ENCODE data around the gene AOC2. TPM values are rescaled to one million over a fixed set of nuclear protein-coding genes. Genes with fewer than 3 reads are reported as not detected.

Gene AOC2
- total and polyA plus RNA-seq, 10 of the 15 experiments (the other 5 are each of a cell fraction or from before 2014, with no cell fraction given), result 0.08 to 1.9 (median 0.62) TPM

- no peak overlapping the region for H3K4me3 ChIP-seq
- ChIA-PET CTCF (interaction anchor here (0.6 kb wide), 1 partner anchor 168 kb away, joined by 3 read pairs; no protein-coding TSS in a partner anchor), RAD21 (ENCODE audit: unreplicated experiment) (no interaction called here), SMC1A (ENCODE audit: uncharacterized antibody, unreplicated experiment) (interaction anchor here (1.5 kb wide), 2 partner anchors 35 to 217 kb away, joined by 3 to 5 read pairs; no protein-coding TSS in a partner anchor), POLR2A (no interaction called here)
- H2AFZ ChIP-seq (ENCODE audit: control insufficient read depth, low read depth, low read length), result no peak overlapping the region
- no peak for FAIRE-seq
- TF ChIP-seq CUX1 (IDR thresholded peaks at IDR 0.05; ENCODE audit: insufficient replicate concordance, low read depth, low read length) (no peak), PAX8 (IDR thresholded peaks at IDR 0.05) (no peak), HDGF (IDR thresholded peaks at IDR 0.05) (no peak), ZNF207 (IDR thresholded peaks at IDR 0.05; ENCODE audit: borderline replicate concordance) (no peak), USF2 (IDR thresholded peaks at IDR 0.05; ENCODE audit: borderline replicate concordance, low read depth, low read length) (no peak), DPF2 (IDR thresholded peaks at IDR 0.05) (no peak), NR2C2 (IDR thresholded peaks at IDR 0.05; ENCODE audit: borderline replicate concordance, control insufficient read depth, insufficient read length, low read depth) (no peak), NKRF (conservative IDR thresholded peaks at IDR 0.05) (no peak), EZH2 (IDR thresholded peaks at IDR 0.05; ENCODE audit: borderline replicate concordance, control insufficient read depth, low read depth, low read length) (no peak), CHD2 (IDR thresholded peaks at IDR 0.05; ENCODE audit: borderline replicate concordance, low read depth, low read length) (no peak)
- 94% methylated on average over 10 of the region's 10 CpGs for WGBS (ENCODE audit: insufficient coverage, insufficient replicate concordance, low lambda C conversion rate, missing lambda C conversion rate)
- no peak overlapping the region for H3K27ac ChIP-seq (ENCODE audit: control insufficient read depth, insufficient read depth)
- no peaks in the 10 kb centered on the region for H3K36me3 ChIP-seq (ENCODE audit: control insufficient read depth in 2 of 2, insufficient read depth in 2 of 2, low read length in 1 of 2)
- H3K4me1 ChIP-seq (ENCODE audit: control insufficient read depth, insufficient read depth, low read length), result peaks cover 10% of the 10 kb centered on the region
- in situ Hi-C loops (cut with MboI), result no loop called here
- H3K27me3 ChIP-seq (replicated peaks in 1 of 2; ENCODE audit: control insufficient read depth in 2 of 2, insufficient read depth in 2 of 2, low read length in 1 of 2), result no peaks in the 10 kb centered on the region
- no peak overlapping the region for H3K4me2 ChIP-seq (ENCODE audit: control insufficient read depth, insufficient read depth)
- no peak for DNase-seq (ENCODE audit: low read depth, low spot score)
- intact Hi-C loops (cut with micrococcal nuclease; ENCODE audit: unreplicated experiment), result no loop called here
- BruUV-seq (replicated peaks), result no TSS peak
- no peak for ATAC-seq
- H3K9ac ChIP-seq (ENCODE audit: control insufficient read depth, insufficient read depth, low read length), result no peak overlapping the region
- H3K9me3 ChIP-seq (replicated peaks; ENCODE audit: control insufficient read depth, insufficient read depth, low read length), result no peaks in the 10 kb centered on the region
- H4K20me1 ChIP-seq (ENCODE audit: control insufficient read depth, insufficient read depth), result no peaks in the 10 kb centered on the region
- H3K79me2 ChIP-seq (ENCODE audit: control insufficient read depth, insufficient read depth, low read length), result peaks cover 6% of the 10 kb centered on the region
Measured at GRCh38 chr17:42795465-42795864, 48.9 kb upstream of the AOC2 start.

Measured in GM12878 (cell line).